ENCODE data around the gene MTARC2.

DNA sequence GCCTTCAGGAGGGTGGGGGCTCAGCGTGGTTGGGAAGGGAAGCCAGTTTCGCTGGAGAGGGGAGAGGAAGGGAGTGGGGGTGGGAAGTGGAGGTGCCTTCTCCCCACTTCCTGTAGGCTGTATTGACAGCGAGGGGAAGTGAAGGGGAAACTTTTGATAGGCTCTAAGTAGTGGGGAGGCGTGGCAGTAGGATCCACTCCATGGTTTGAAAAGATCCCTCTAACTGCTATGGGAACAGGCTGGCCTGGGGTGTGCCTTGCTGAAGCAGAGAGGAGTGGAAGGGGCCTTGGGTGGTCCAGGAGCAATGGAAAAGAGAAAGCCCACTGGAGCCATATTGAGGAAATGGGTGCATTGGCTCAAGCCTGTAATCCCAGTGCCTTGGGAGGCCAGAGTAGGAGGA lies 37.8 kb upstream of the MTARC2 start:
- TF ChIP-seq EZH2 (IDR thresholded peaks at IDR 0.05; ENCODE audit: low read length, unreplicated experiment) (no peak), EZH2phosphoT487 (IDR thresholded peaks at IDR 0.05; ENCODE audit: borderline replicate concordance, low read length) (no peak)
- TF ChIP-seq, protein P1, sequence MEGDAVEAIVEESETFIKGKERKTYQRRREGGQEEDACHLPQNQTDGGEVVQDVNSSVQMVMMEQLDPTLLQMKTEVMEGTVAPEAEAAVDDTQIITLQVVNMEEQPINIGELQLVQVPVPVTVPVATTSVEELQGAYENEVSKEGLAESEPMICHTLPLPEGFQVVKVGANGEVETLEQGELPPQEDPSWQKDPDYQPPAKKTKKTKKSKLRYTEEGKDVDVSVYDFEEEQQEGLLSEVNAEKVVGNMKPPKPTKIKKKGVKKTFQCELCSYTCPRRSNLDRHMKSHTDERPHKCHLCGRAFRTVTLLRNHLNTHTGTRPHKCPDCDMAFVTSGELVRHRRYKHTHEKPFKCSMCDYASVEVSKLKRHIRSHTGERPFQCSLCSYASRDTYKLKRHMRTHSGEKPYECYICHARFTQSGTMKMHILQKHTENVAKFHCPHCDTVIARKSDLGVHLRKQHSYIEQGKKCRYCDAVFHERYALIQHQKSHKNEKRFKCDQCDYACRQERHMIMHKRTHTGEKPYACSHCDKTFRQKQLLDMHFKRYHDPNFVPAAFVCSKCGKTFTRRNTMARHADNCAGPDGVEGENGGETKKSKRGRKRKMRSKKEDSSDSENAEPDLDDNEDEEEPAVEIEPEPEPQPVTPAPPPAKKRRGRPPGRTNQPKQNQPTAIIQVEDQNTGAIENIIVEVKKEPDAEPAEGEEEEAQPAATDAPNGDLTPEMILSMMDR (conservative IDR thresholded peaks at IDR 0.05; ENCODE audit: low read depth, low read length): no peak

Measured in PC-3 (cell line).